Measurements from ENCODE around the gene PSAT1. TPM values are rescaled to one million over a fixed set of nuclear protein-coding genes. Genes with fewer than 3 reads are reported as not detected.

PSAT1 gene
- total RNA-seq, 4 donors from 2014 or later, result 2.5 to 6.6 (median 4.3) TPM

GRCh38 chr9:78300209-78300608, 3.3 kb downstream of the PSAT1 start:
- TF ChIP-seq, protein P1, sequence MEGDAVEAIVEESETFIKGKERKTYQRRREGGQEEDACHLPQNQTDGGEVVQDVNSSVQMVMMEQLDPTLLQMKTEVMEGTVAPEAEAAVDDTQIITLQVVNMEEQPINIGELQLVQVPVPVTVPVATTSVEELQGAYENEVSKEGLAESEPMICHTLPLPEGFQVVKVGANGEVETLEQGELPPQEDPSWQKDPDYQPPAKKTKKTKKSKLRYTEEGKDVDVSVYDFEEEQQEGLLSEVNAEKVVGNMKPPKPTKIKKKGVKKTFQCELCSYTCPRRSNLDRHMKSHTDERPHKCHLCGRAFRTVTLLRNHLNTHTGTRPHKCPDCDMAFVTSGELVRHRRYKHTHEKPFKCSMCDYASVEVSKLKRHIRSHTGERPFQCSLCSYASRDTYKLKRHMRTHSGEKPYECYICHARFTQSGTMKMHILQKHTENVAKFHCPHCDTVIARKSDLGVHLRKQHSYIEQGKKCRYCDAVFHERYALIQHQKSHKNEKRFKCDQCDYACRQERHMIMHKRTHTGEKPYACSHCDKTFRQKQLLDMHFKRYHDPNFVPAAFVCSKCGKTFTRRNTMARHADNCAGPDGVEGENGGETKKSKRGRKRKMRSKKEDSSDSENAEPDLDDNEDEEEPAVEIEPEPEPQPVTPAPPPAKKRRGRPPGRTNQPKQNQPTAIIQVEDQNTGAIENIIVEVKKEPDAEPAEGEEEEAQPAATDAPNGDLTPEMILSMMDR (IDR thresholded peaks at IDR 0.05), result no peak
- Histone ChIP-seq H3K9me3 (no peaks in the 10 kb centered on the region), H3K4me1 (peaks cover 0 to 35% (median 13%) of the 10 kb centered on the region in 3 donors), H3K27ac (no peak overlapping the region), H3K36me3 (peaks cover 0 to 9% of the 10 kb centered on the region in 2 donors), H3K4me3 (no peak overlapping the region), H3K27me3 (no peaks in the 10 kb centered on the region)
- WGBS, 2 donors (ENCODE audit: low coverage in 1 of 2), result 94 to 97% methylated on average over 5 to 6 of the region's 6 CpGs
- no peak for ATAC-seq

- no peaks in the 10 kb centered on the region for H3K27me3 ChIP-seq
- peaks cover 0 to 20% of the 10 kb centered on the region in 2 donors for H3K36me3 ChIP-seq
- WGBS, 2 donors (ENCODE audit: low coverage in 1 of 2), result 96 to 100% methylated on average over 2 of the region's 2 CpGs
- no peaks in the 10 kb centered on the region for H3K9me3 ChIP-seq
- no peak overlapping the region for H3K4me3 ChIP-seq
- H3K27ac ChIP-seq, result no peak overlapping the region
- ATAC-seq, result no peak
- TF ChIP-seq EP300 (IDR thresholded peaks at IDR 0.05) (no peak), POLR2AphosphoS5 (IDR thresholded peaks at IDR 0.05) (no peak), POLR2A (IDR thresholded peaks at IDR 0.05) (no peak)
- H3K4me1 ChIP-seq, result peaks cover 0 to 22% (median 13%) of the 10 kb centered on the region in 3 donors
Measured at GRCh38 chr9:78301466-78301865, 4.5 kb downstream of the PSAT1 start.

- H3K27ac ChIP-seq, result no peak overlapping the region
- TF ChIP-seq EP300 (IDR thresholded peaks at IDR 0.05) (no peak), POLR2A (IDR thresholded peaks at IDR 0.05) (no peak), POLR2AphosphoS5 (IDR thresholded peaks at IDR 0.05) (no peak)
- TF ChIP-seq, protein P1 (IDR thresholded peaks at IDR 0.05), result no peak
- WGBS, 2 donors (ENCODE audit: low coverage in 1 of 2), result 90 to 100% methylated on average over 1 to 3 of the region's 3 CpGs
- H3K4me3 ChIP-seq, result no peak overlapping the region
- no peaks in the 10 kb centered on the region for H3K27me3 ChIP-seq
- no peaks in the 10 kb centered on the region for H3K9me3 ChIP-seq
- H3K36me3 ChIP-seq, result peaks cover 0 to 24% of the 10 kb centered on the region in 2 donors
- ATAC-seq, result no peak
- peaks cover 0 to 2% (median 0%) of the 10 kb centered on the region in 3 donors for H3K4me1 ChIP-seq
Measured at GRCh38 chr9:78303377-78304062, 6.6 kb downstream of the PSAT1 start.

DNA sequence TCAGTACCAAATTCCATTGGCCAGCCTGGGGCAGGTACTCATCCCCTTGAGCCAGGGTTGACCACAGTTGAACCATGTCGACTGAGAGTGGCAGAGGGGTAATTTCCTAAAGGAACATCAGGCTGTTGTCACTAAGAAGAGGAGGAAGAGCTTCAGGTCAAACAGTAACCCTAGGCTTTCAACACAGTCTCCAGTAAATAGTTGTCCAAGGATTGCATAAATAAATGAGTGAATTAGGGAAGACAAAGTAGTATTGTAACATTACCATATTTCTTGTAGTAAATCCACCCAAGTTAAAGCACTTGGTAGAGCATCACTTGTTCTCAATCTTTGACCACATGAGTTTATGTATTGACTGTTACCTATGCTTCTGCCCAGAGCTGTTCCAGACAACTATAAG, 7.4 kb downstream of the PSAT1 start:
- WGBS, 2 donors (ENCODE audit: low coverage in 1 of 2), result 100% methylated on average over 1 of the region's 1 CpG
- Histone ChIP-seq H3K4me3 (no peak overlapping the region), H3K27ac (no peak overlapping the region), H3K9me3 (no peaks in the 10 kb centered on the region), H3K27me3 (no peaks in the 10 kb centered on the region), H3K4me1 (no peaks in the 10 kb centered on the region), H3K36me3 (peaks cover 0 to 24% of the 10 kb centered on the region in 2 donors)
- no peak for ATAC-seq
- TF ChIP-seq, protein P1 (IDR thresholded peaks at IDR 0.05), result no peak
- TF ChIP-seq POLR2AphosphoS5 (IDR thresholded peaks at IDR 0.05) (no peak), POLR2A (IDR thresholded peaks at IDR 0.05) (no peak), EP300 (IDR thresholded peaks at IDR 0.05) (no peak)

- Histone ChIP-seq H3K36me3 (peaks cover 0 to 26% of the 10 kb centered on the region in 2 donors), H3K4me3 (no peak overlapping the region), H3K27me3 (no peaks in the 10 kb centered on the region), H3K4me1 (no peaks in the 10 kb centered on the region), H3K27ac (no peak overlapping the region), H3K9me3 (no peaks in the 10 kb centered on the region)
- WGBS, 2 donors (ENCODE audit: low coverage in 1 of 2), result 80 to 83% methylated on average over 4 to 9 of the region's 16 CpGs
- TF ChIP-seq POLR2AphosphoS5 (IDR thresholded peaks at IDR 0.05), result no peak
- TF ChIP-seq EP300 (IDR thresholded peaks at IDR 0.05), result no peak
- TF ChIP-seq, protein P1 (IDR thresholded peaks at IDR 0.05), result no peak
- no peak for TF ChIP-seq POLR2A (IDR thresholded peaks at IDR 0.05)
- no peak for ATAC-seq
Measured at GRCh38 chr9:78306222-78307076, 9.5 kb downstream of the PSAT1 start.

Data from gastroesophageal sphincter (tissue), 4 donors.